SJSA1 (cell line): Measurements from ENCODE around the gene PLG. TPM values are rescaled to one million over a fixed set of nuclear protein-coding genes. Genes with fewer than 3 reads are reported as not detected.
"Not testable (repeated sequence)": the region's sequence is repeated elsewhere in the genome, so short reads cannot be mapped to it uniquely, and the experiment has no call there.

Experiments used
- DNase-seq, 2 experiments: peaks; one replicate each; pipeline ENCODE4 v3.0.0-alpha.2; 2015 to 2020; ENCODE audit warnings: low spot score in 2 of 2, low read depth in 1 of 2
- H3K27ac ChIP-seq: fragments of 250-450 bp; sonication (Bioruptor Pico); 2 replicates; pipeline ENCODE4 v1.5.1; 2020; ENCODE audit warnings: mild to moderate bottlenecking, moderate library complexity
- H3K27me3 ChIP-seq: fragments of 250-450 bp; sonication (Bioruptor Pico); replicated peaks from 2 replicates; pipeline ENCODE4 v1.5.1; 2020; ENCODE audit warnings: mild to moderate bottlenecking, moderate library complexity
- H3K36me3 ChIP-seq: fragments of 250-450 bp; sonication (Bioruptor Pico); 2 replicates; pipeline ENCODE4 v1.5.1; 2020; ENCODE audit warnings: mild to moderate bottlenecking
- H3K4me1 ChIP-seq: fragments of 250-450 bp; sonication (Bioruptor Pico); replicated peaks from 2 replicates; pipeline ENCODE4 v1.6.1; 2021; ENCODE audit warnings: mild to moderate bottlenecking
- H3K4me3 ChIP-seq: fragments of 250-450 bp; sonication (Bioruptor Pico); 2 replicates; pipeline ENCODE4 v1.5.1; 2020; ENCODE audit warnings: mild to moderate bottlenecking
- H3K9me3 ChIP-seq: fragments of 250-450 bp; sonication (Bioruptor Pico); replicated peaks from 2 replicates; pipeline ENCODE4 v1.5.1; 2020; ENCODE audit warnings: mild to moderate bottlenecking
- total RNA-seq: library from RNA; depleted of rRNA; stranded (reverse); fragments of >200 nt; shearing (Covaris generic); gene quantifications from 2 replicates; pipeline ENCODE4 v1.2.3, GENCODE V29; 2014

The PLG gene
- total RNA-seq, 1 experiment from 2014 or later: not detected

GRCh38 chr6:160685762-160686450 lies 16.1 kb upstream of the PLG start:
- no peaks in the 10 kb centered on the region for H3K36me3 ChIP-seq

GRCh38 chr6:160690458-160690857 lies 11.6 kb upstream of the PLG start:
- H3K4me1 ChIP-seq: no peaks in the 10 kb centered on the region
- no peaks in the 10 kb centered on the region; the same call in 1 of the 2 replicates for H3K9me3 ChIP-seq
- H3K4me3 ChIP-seq: no peak overlapping the region
- no peaks in the 10 kb centered on the region for H3K27me3 ChIP-seq
- no peak overlapping the region for H3K27ac ChIP-seq
- H3K36me3 ChIP-seq: no peaks in the 10 kb centered on the region
- no peak for DNase-seq

More at GRCh38 chr6:160685762-160686450, 16.1 kb upstream of the PLG start:
- Histone ChIP-seq H3K4me3 (no peak overlapping the region), H3K9me3 (no peaks in the 10 kb centered on the region; the same call in 1 of the 2 replicates), H3K27ac (no peak overlapping the region), H3K27me3 (no peaks in the 10 kb centered on the region), H3K4me1 (no peaks in the 10 kb centered on the region)
- no peak for DNase-seq

- no peak for DNase-seq
- Histone ChIP-seq H3K9me3 (no peaks in the 10 kb centered on the region; the same call in 1 of the 2 replicates), H3K4me3 (no peak overlapping the region), H3K4me1 (no peaks in the 10 kb centered on the region), H3K27me3 (no peaks in the 10 kb centered on the region), H3K27ac (no peak overlapping the region), H3K36me3 (no peaks in the 10 kb centered on the region)
These were observed 10.4 kb upstream of the PLG start for GRCh38 chr6:160691617-160692016.

- no peak overlapping the region for H3K4me3 ChIP-seq
- DNase-seq: no peak
- H3K27me3 ChIP-seq: no peaks in the 10 kb centered on the region
- H3K9me3 ChIP-seq: no peaks in the 10 kb centered on the region; the same call in 1 of the 2 replicates
- no peak overlapping the region for H3K27ac ChIP-seq
- no peaks in the 10 kb centered on the region for H3K4me1 ChIP-seq
- no peaks in the 10 kb centered on the region for H3K36me3 ChIP-seq
These were observed 9.6 kb upstream of the PLG start for GRCh38 chr6:160692369-160692959.

- H3K36me3 ChIP-seq, DNase-seq: not testable (repeated sequence)
These were observed 7.0 kb upstream of the PLG start for GRCh38 chr6:160695025-160695424.

GRCh38 chr6:160695622-160696021 lies 6.4 kb upstream of the PLG start:
- H3K4me3 ChIP-seq, H3K36me3 ChIP-seq, H3K27me3 ChIP-seq, H3K4me1 ChIP-seq, H3K27ac ChIP-seq, DNase-seq, H3K9me3 ChIP-seq: not testable (repeated sequence)

More at GRCh38 chr6:160695025-160695424, 7.0 kb upstream of the PLG start:
- H3K4me3 ChIP-seq, H3K9me3 ChIP-seq, H3K27ac ChIP-seq, H3K27me3 ChIP-seq, H3K4me1 ChIP-seq: not testable (repeated sequence)

GRCh38 chr6:160696884-160697283 lies 5.2 kb upstream of the PLG start:
- not testable (repeated sequence) for H3K4me1 ChIP-seq, H3K4me3 ChIP-seq, DNase-seq, H3K9me3 ChIP-seq, H3K27ac ChIP-seq, H3K27me3 ChIP-seq, H3K36me3 ChIP-seq

GRCh38 chr6:160697826-160698225 lies 4.2 kb upstream of the PLG start:
- Histone ChIP-seq H3K27me3 (no peaks in the 10 kb centered on the region), H3K36me3 (no peaks in the 10 kb centered on the region), H3K9me3 (no peaks in the 10 kb centered on the region), H3K4me3 (no peak overlapping the region), H3K27ac (no peak overlapping the region), H3K4me1 (no peaks in the 10 kb centered on the region)
- DNase-seq: no peak

- not testable (repeated sequence) for H3K36me3 ChIP-seq, H3K27me3 ChIP-seq, H3K4me1 ChIP-seq, DNase-seq, H3K4me3 ChIP-seq, H3K9me3 ChIP-seq, H3K27ac ChIP-seq
These were observed 2.6 kb downstream of the PLG start for GRCh38 chr6:160704688-160705087.

- H3K4me1 ChIP-seq, H3K27ac ChIP-seq, H3K27me3 ChIP-seq, DNase-seq, H3K9me3 ChIP-seq, H3K4me3 ChIP-seq, H3K36me3 ChIP-seq: not testable (repeated sequence)
These were observed 6.9 kb downstream of the PLG start for GRCh38 chr6:160708993-160709392.

GRCh38 chr6:160714731-160715316 lies 12.8 kb downstream of the PLG start:
- no peak for DNase-seq

GRCh38 chr6:160730911-160731310 lies 28.9 kb downstream of the PLG start:
- no peaks in the 10 kb centered on the region for H3K4me1 ChIP-seq
- H3K4me3 ChIP-seq: no peak overlapping the region
- no peak overlapping the region for H3K27ac ChIP-seq
- H3K9me3 ChIP-seq: no peaks in the 10 kb centered on the region
- no peaks in the 10 kb centered on the region for H3K27me3 ChIP-seq
- H3K36me3 ChIP-seq: no peaks in the 10 kb centered on the region
- no peak for DNase-seq

More at GRCh38 chr6:160714731-160715316, 12.8 kb downstream of the PLG start:
- no peaks in the 10 kb centered on the region for H3K36me3 ChIP-seq
- H3K4me3 ChIP-seq: no peak overlapping the region
- no peaks in the 10 kb centered on the region for H3K9me3 ChIP-seq
- no peak overlapping the region for H3K27ac ChIP-seq
- H3K4me1 ChIP-seq: no peaks in the 10 kb centered on the region
- no peaks in the 10 kb centered on the region for H3K27me3 ChIP-seq

- H3K4me1 ChIP-seq: no peaks in the 10 kb centered on the region
- no peaks in the 10 kb centered on the region for H3K36me3 ChIP-seq
- peak in 1 of 2 experiments; percentile 14 for DNase-seq
- H3K27ac ChIP-seq: no peak overlapping the region
- H3K27me3 ChIP-seq: no peaks in the 10 kb centered on the region
- H3K9me3 ChIP-seq: no peaks in the 10 kb centered on the region
- H3K4me3 ChIP-seq: no peak overlapping the region
These were observed 31.1 kb downstream of the PLG start for GRCh38 chr6:160733050-160733646.

- Histone ChIP-seq H3K9me3 (no peaks in the 10 kb centered on the region), H3K36me3 (no peaks in the 10 kb centered on the region), H3K27me3 (no peaks in the 10 kb centered on the region), H3K4me1 (no peaks in the 10 kb centered on the region), H3K4me3 (no peak overlapping the region), H3K27ac (no peak overlapping the region)
- DNase-seq: no peak
These were observed 32.6 kb downstream of the PLG start for GRCh38 chr6:160734627-160735026.
